ENCODE results near the gene MMS22L. TPM values are rescaled to one million over a fixed set of nuclear protein-coding genes. Genes with fewer than 3 reads are reported as not detected.

MMS22L gene
- total RNA-seq, 4 donors from 2014 or later: 8.6 to 13.5 (median 10.9) TPM

DNA sequence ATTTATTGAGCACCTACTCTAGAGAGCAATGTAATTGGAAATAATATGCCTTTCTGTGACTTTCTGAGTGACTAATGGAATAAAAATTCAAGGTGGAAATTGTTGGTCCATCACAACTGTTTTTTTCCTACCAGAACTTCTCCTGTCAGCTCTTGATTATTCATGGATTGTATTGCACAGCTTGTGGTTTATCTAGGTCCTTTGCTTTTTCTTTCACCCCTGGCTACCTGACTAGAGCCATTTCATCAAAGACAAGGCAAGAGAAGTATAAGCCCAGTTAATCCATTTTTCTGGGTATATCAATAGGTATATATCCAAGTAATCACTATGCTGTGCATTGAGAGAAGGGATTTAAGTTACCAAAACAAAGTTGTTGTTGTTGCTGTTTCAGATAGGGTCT, 168.4 kb downstream of the MMS22L start:
- H3K4me1 ChIP-seq: no peaks in the 10 kb centered on the region
- DNase-seq: no peak
- no peaks in the 10 kb centered on the region for H3K9me3 ChIP-seq
- H3K36me3 ChIP-seq: no peaks in the 10 kb centered on the region
- H3K27ac ChIP-seq: no peak overlapping the region
- no peaks in the 10 kb centered on the region for H3K27me3 ChIP-seq
- intact Hi-C loops (cut with DNase I): no loop called here
- TF ChIP-seq, protein P1, sequence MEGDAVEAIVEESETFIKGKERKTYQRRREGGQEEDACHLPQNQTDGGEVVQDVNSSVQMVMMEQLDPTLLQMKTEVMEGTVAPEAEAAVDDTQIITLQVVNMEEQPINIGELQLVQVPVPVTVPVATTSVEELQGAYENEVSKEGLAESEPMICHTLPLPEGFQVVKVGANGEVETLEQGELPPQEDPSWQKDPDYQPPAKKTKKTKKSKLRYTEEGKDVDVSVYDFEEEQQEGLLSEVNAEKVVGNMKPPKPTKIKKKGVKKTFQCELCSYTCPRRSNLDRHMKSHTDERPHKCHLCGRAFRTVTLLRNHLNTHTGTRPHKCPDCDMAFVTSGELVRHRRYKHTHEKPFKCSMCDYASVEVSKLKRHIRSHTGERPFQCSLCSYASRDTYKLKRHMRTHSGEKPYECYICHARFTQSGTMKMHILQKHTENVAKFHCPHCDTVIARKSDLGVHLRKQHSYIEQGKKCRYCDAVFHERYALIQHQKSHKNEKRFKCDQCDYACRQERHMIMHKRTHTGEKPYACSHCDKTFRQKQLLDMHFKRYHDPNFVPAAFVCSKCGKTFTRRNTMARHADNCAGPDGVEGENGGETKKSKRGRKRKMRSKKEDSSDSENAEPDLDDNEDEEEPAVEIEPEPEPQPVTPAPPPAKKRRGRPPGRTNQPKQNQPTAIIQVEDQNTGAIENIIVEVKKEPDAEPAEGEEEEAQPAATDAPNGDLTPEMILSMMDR (IDR thresholded peaks at IDR 0.05): no peak
- no peak for TF ChIP-seq POLR2A (IDR thresholded peaks at IDR 0.05)
- no peak overlapping the region for H3K4me3 ChIP-seq (replicated peaks in 1 of 3)

DNA sequence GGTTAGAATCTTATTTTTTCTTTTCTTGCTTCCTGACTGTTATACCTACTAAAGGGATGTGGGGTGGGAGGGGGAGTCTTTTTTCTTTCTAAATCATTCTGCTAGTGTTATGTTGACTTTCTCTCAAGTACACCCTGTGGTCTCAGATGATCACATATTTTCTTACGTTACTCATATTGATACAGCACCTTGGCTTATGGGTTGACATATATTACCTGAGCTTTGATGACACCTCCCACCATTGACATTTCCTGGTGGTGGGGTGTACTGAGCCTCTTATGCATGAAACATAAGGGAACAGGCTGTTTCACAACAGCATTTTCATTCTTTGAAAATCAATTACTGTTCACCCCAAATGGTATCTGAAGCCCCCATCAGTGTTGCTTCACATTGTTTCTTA, 169.8 kb downstream of the MMS22L start:
- no peaks in the 10 kb centered on the region for H3K36me3 ChIP-seq
- TF ChIP-seq, protein P1 (IDR thresholded peaks at IDR 0.05): no peak
- no peak for TF ChIP-seq POLR2A (IDR thresholded peaks at IDR 0.05)
- intact Hi-C loops (cut with DNase I): no loop called here
- WGBS, 2 donors: 82 to 92% methylated on average over 1 of the region's 1 CpG
- no peak overlapping the region for H3K4me3 ChIP-seq (replicated peaks in 1 of 3)
- H3K9me3 ChIP-seq: no peaks in the 10 kb centered on the region
- no peak for DNase-seq
- no peaks in the 10 kb centered on the region for H3K27me3 ChIP-seq
- no peak overlapping the region for H3K27ac ChIP-seq
- H3K4me1 ChIP-seq: no peaks in the 10 kb centered on the region

DNA sequence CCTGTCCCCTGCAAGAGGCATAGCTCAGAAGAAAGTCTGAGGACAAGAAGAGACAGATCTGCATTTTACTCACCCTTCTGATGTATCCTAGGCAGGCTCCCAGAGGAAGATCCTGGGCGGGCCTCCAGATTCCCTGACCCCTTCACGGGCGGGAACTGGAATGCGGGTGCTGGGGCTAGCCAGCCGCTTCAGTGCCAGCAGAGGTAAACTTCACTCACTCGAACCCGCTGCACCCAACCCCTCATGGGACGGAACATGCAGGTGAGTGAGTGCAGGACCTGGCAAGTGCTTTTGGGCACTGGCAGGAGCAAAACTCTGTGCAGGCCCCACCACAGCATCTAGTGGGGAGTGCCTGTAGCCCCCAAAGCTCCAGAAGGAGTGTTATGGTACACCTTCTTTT, 171.8 kb downstream of the MMS22L start:
- H3K27ac ChIP-seq: no peak overlapping the region
- H3K9me3 ChIP-seq: no peaks in the 10 kb centered on the region
- H3K4me1 ChIP-seq: no peaks in the 10 kb centered on the region
- no peaks in the 10 kb centered on the region for H3K36me3 ChIP-seq
- intact Hi-C loops (cut with DNase I): no loop called here
- DNase-seq: no peak
- H3K27me3 ChIP-seq: no peaks in the 10 kb centered on the region
- WGBS, 2 donors: 95% methylated on average over 7 to 8 of the region's 8 CpGs
- no peak overlapping the region for H3K4me3 ChIP-seq (replicated peaks in 1 of 3)
- TF ChIP-seq, protein P1 (IDR thresholded peaks at IDR 0.05): no peak
- no peak for TF ChIP-seq POLR2A (IDR thresholded peaks at IDR 0.05)

DNA sequence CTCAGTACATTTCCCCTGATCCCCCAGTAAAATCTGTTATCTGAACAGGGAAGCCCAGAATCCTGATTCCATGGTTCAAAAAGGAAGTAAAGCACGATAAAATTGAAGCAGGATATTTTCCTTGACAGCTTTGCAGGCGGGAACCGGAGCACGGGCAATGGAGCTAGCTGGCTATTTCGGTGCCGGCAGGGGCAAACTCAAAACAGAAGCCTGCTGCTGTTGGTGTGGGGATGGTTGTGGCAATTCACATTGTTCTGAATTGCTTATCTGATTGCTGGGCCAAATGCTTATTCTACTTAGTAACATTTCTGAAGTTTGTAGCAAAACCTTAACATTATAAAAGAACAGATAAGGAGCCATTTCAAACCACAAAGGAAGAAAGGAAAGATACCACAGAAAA, 172.4 kb downstream of the MMS22L start:
- Histone ChIP-seq H3K4me3 (replicated peaks in 1 of 3) (no peak overlapping the region), H3K27me3 (no peaks in the 10 kb centered on the region), H3K4me1 (no peaks in the 10 kb centered on the region), H3K9me3 (no peaks in the 10 kb centered on the region), H3K36me3 (no peaks in the 10 kb centered on the region), H3K27ac (no peak overlapping the region)
- 66 to 84% methylated on average over 6 of the region's 6 CpGs for WGBS, 2 donors
- no peak for DNase-seq
- intact Hi-C loops (cut with DNase I): no loop called here
- TF ChIP-seq POLR2A (IDR thresholded peaks at IDR 0.05): no peak
- TF ChIP-seq, protein P1 (IDR thresholded peaks at IDR 0.05): no peak

DNA sequence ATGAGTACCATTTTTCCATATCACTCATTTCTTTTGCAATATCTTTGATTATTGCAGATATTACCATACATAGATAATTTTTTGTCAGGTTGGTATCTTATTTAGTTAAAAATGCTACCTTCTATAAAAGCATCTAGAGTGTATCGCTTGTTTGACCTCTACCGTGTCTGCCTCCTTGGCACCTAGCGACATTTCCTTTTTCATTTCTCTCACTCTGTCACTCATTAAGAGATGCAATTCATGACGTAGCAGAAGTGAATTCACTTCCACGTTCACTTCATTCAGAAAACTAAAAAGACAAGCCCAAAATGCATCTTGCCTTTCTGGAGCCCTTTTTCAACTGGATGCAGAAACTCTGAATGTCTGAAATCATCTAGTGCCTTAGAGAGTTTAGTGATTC, 172.9 kb downstream of the MMS22L start:
- WGBS, 2 donors: 78 to 83% methylated on average over 5 of the region's 5 CpGs
- TF ChIP-seq, protein P1 (IDR thresholded peaks at IDR 0.05): no peak
- no peak for TF ChIP-seq POLR2A (IDR thresholded peaks at IDR 0.05)
- H3K9me3 ChIP-seq: no peaks in the 10 kb centered on the region
- DNase-seq: no peak
- H3K27me3 ChIP-seq: no peaks in the 10 kb centered on the region
- no peaks in the 10 kb centered on the region for H3K4me1 ChIP-seq
- intact Hi-C loops (cut with DNase I): no loop called here
- no peaks in the 10 kb centered on the region for H3K36me3 ChIP-seq
- H3K4me3 ChIP-seq (replicated peaks in 1 of 3): no peak overlapping the region
- H3K27ac ChIP-seq: no peak overlapping the region

Measured in thyroid gland (tissue), 4 donors.